Measurements from ENCODE around the gene TAC4.

Gene TAC4

GRCh38 chr17:49798738-49799137, 49.1 kb downstream of the TAC4 start:
- DNase-seq (ENCODE audit: low spot score) = no peak

DNA sequence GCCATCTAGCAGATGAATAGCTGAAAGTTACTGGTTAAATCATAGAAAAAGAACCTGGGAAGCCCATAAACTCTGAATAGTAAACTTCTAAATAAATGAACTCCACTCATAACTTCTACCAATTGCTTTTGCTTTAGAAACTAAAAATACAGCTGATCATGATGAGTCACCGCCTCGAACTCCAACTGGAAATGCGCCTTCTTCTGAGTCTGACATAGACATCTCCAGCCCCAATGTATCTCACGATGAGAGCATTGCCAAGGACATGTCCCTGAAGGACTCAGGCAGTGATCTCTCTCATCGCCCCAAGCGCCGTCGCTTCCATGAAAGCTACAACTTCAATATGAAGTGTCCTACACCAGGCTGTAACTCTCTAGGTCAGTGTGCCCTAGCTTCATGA, 49.7 kb downstream of the TAC4 start:
- no peak for DNase-seq (ENCODE audit: low spot score)

DNA sequence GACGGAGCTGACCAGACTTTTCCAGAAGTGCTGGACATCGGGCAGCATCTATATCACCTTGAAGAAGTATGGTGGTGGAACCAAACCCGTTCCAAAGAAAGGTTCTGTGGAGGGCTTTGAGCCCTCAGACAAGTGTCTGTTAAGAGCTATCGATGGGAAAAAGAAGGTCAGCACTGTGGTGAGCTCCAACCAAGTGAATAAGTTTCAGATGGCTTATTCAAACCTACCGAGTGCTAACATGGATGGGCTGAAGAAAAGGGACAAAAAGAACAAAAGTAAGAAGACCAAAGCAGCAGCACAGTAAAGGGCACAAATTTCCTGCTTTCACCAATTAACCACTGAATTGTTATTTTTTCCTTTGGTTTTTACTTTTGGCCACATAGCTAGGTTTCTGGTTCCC, 52.5 kb downstream of the TAC4 start:
- no peak for DNase-seq (ENCODE audit: low spot score)

DNA sequence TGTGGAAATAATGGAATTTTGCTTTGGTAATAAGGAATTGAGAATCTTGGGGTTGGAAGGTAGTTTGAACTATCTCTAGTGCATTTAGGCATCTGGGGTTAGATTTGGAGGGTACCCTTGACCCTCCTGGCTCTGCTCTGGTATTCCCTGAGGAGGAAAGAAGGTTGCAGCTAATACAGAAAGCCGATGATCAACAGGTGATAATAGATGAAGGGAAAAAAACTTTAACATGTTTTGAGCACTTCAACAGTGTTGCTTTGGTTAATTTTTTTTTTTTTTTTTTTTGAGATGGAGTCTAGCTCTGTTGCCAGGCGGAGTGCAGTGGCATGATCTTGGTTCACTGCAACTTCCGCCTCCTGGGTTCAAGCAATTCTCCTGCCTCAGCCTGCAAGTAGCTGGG, 54.6 kb downstream of the TAC4 start:
- no peak for DNase-seq (ENCODE audit: low spot score)

DNA sequence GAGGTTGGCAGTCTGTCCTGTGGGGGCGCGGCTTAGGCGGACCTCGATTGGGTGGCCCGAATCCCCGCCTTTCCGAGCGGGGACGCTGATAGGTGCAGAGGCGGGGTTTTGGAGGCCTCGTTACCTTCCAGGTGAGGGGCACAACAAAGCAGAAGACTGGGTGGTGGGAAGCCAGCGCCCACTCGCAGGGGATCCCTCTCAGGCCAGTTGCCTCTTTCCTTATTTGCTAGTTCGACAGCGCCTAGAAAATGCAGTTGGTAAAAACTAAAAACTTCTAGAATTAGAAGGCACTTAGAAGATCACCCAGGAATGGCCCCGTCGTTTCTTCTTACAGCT, 58.7 kb downstream of the TAC4 start:
- no peak for DNase-seq (ENCODE audit: low spot score)

DNA sequence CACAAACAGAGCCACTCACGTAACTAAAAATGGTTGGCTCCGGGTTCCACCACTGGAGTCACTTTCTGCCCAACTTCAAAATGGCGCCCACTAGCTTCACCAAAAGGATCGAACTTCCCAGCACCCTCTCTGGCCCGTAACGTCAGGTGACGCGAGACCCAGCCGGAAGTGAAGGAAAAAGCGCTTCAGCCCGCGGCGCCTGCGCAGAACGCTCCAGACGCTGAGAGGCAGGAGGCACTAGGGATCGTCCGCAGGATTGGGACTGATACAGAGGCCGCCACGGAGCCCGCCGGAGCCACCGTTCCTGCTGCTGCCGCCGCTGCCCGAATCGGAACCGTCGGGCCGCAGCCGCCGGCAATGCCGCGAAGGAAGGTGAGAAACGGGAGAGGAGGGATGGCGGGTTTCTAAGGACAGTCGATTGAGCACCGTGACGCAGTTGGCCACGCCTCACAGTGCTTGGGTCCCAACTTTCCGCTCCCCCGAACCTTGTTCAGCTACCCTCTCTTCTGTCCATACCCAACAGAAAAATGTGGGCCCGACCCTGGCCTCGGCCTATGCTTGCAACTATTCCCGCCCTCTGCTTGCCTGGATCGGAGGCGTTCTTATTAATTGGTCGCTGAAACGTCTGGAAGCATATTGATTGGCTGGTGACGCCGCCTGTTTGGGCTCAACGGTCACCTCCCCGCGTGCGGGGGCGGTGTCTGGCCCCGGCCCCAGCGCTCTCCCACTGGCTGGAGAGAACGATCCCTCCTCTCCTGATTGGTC, 59.2 kb downstream of the TAC4 start, which contains the start of gene KAT7:
Gene KAT7, plus strand, starts transcription at position 204 of the 765 bp plus-strand sequence. Its CDS starts 154 bp downstream, at position 358.
- DNase-seq (ENCODE audit: low spot score) = peak; percentile 100
